Hematopoietic multipotent progenitor cell treated with erythropoietin and hydrocortisone succinate and interleukin-3 and kit ligand, for 17 days (in vitro differentiated cells): ENCODE measurements around the gene GALR1.

Experiments used
- DNase-seq: peaks from one replicate; pipeline ENCODE4 v3.0.0-alpha.2; 2015; ENCODE audit warnings: low spot score

The GALR1 gene

GRCh38 chr18:77321823-77322805 lies 72.5 kb downstream of the GALR1 start:
- no peak for DNase-seq

- no peak for DNase-seq
Observed at GRCh38 chr18:77323640-77324299, 74.1 kb downstream of the GALR1 start.
